Left ventricle myocardium inferior (tissue), 1 donor: Measurements from ENCODE around the gene RENBP. TPM values are rescaled to one million over a fixed set of nuclear protein-coding genes. Genes with fewer than 3 reads are reported as not detected.

ENCODE experiments used
- DNase-seq: peaks from one replicate; pipeline ENCODE4 v3.0.0-alpha.2; 2020
- H3K27ac ChIP-seq: fragments of 200-600 bp; replicated peaks from 2 replicates; pipeline ENCODE4 v1.8.0; 2021
- H3K27me3 ChIP-seq: fragments of 200-600 bp; 2 replicates; pipeline ENCODE4 v1.8.0; 2021; ENCODE audit warnings: low read depth
- H3K36me3 ChIP-seq: fragments of 200-600 bp; 2 replicates; pipeline ENCODE4 v1.8.0; 2021
- H3K4me1 ChIP-seq: fragments of 200-600 bp; 2 replicates; pipeline ENCODE4 v1.8.0; 2021
- H3K4me3 ChIP-seq: fragments of 200-600 bp; 2 replicates; pipeline ENCODE4 v1.8.0; 2021; ENCODE audit warnings: mild to moderate bottlenecking, moderate library complexity
- H3K9me3 ChIP-seq: fragments of 200-600 bp; replicated peaks from 2 replicates; pipeline ENCODE4 v1.8.0; 2021
- intact Hi-C: fragments of 100-400 bp; cut with micrococcal nuclease; formaldehyde crosslinking; loops from one replicate; pipeline ENCODE4 v1.11.0; 2022
- total RNA-seq: library from RNA; stranded (reverse); fragmentation: NEBNext Ultra II Directional; extraction: Animal tissue kit (Norgen Biotek cat#: 25700); gene quantifications from one replicate; pipeline ENCODE4 v1.2.1, GENCODE V29; 2021
- TF ChIP-seq, protein P1 (sequence below): fragments of 200-600 bp; IDR thresholded peaks from 2 replicates; pipeline ENCODE4 v1.8.0; 2021; ENCODE audit warnings: antibody characterized with exemption, mild to moderate bottlenecking, borderline replicate concordance
- donor health status: DM: no; HTN: yes; CAD: no; lungs with severe emphysema.

RENBP gene
- total RNA-seq, 1 donor from 2014 or later: 7.5 TPM

DNA sequence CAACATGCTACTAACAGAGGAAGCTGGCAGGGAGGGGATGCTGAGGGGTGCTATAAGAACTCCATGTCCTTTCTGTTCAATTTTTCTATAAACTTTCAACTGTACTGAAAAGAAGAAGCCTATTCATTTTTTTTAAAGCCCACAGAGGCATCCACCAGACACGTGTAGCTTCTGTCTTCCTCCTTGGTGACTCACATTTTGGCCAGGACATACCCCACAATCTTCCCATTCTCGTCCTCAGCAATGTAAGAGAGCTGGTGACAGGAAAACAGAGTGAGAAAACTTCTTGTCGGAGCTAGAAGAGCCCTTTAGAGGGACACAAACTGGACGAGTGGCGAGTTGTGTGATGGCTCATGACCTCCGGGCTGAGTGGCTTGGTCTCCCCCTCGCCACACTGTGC lies 10.7 kb downstream of the RENBP start:
- peak overlapping the region; percentile 82 for H3K27ac ChIP-seq
- intact Hi-C loops: no loop called here
- peak overlapping the region; percentile 79 for H3K4me3 ChIP-seq
- H3K4me1 ChIP-seq: peaks cover 34% of the 10 kb centered on the region
- DNase-seq: no peak
- H3K27me3 ChIP-seq: no peaks in the 10 kb centered on the region
- peaks cover 31% of the 10 kb centered on the region for H3K36me3 ChIP-seq
- no peaks in the 10 kb centered on the region for H3K9me3 ChIP-seq
- TF ChIP-seq, protein P1, sequence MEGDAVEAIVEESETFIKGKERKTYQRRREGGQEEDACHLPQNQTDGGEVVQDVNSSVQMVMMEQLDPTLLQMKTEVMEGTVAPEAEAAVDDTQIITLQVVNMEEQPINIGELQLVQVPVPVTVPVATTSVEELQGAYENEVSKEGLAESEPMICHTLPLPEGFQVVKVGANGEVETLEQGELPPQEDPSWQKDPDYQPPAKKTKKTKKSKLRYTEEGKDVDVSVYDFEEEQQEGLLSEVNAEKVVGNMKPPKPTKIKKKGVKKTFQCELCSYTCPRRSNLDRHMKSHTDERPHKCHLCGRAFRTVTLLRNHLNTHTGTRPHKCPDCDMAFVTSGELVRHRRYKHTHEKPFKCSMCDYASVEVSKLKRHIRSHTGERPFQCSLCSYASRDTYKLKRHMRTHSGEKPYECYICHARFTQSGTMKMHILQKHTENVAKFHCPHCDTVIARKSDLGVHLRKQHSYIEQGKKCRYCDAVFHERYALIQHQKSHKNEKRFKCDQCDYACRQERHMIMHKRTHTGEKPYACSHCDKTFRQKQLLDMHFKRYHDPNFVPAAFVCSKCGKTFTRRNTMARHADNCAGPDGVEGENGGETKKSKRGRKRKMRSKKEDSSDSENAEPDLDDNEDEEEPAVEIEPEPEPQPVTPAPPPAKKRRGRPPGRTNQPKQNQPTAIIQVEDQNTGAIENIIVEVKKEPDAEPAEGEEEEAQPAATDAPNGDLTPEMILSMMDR: no peak

DNA sequence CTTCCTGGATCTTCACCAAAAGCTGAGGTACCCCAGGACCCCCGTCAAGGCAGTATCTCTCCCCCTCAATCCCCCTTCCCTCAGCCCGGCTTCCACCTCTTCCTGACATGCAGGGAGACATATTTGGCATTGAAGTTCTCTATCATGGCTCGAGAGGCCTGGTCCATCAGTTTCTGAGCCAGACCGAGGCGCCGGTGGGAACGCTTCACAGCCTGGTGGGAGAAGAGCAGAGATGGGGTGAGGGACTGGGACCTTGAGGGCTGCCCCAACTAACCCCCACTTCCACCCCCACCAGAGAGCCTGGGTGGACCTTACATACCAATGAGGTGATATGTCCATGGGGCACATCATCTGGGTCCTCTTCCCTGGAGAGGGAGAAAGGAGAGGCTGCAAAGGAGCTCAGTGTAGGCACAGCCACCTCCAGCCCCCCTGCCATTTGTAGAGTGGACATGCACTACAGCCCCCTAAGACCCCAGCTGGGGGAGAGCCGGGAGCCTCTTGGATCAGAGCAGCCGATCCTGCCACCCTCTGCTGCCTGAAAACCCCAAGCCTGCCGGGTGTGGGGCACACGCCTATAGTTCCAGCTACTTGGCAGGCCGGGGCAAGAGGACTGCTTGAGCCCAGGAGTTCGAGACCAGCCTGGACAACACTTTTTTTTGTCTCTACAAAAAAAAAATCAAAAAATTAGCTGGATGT lies 12.1 kb downstream of the RENBP start:
- intact Hi-C loops: no loop called here
- TF ChIP-seq, protein P1: no peak

DNA sequence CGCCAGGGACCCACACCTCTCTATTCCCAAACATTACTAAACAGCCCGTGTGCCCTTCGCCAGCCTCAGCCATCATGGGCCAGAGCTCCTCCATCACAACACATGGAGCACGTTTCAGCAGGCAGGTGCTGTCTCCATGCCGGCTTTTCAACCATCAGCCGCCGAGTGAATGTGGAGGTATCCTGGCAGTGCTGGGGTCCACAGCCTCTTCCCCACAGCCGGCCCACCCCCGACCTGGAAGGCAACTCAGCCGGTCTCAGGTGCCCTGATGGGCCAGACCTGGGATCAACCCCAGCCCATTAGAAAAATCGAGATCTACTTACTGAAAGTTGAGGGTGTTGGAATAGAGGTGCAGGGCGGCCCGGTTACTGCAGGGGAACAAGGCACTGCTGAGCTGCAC lies 12.7 kb downstream of the RENBP start:
- H3K27ac ChIP-seq: no peak overlapping the region
- intact Hi-C loops: no loop called here
- no peak overlapping the region for H3K4me3 ChIP-seq
- TF ChIP-seq, protein P1: no peak
- DNase-seq: no peak
- H3K36me3 ChIP-seq: peaks cover 31% of the 10 kb centered on the region
- no peaks in the 10 kb centered on the region for H3K9me3 ChIP-seq
- H3K4me1 ChIP-seq: peaks cover 47% of the 10 kb centered on the region
- H3K27me3 ChIP-seq: no peaks in the 10 kb centered on the region

More for the DNA sequence above, 12.1 kb downstream of the RENBP start:
- Histone ChIP-seq H3K4me1 (peaks cover 41% of the 10 kb centered on the region), H3K27me3 (no peaks in the 10 kb centered on the region), H3K27ac (no peak overlapping the region), H3K9me3 (no peaks in the 10 kb centered on the region), H3K36me3 (peaks cover 31% of the 10 kb centered on the region), H3K4me3 (no peak overlapping the region)
- no peak for DNase-seq

DNA sequence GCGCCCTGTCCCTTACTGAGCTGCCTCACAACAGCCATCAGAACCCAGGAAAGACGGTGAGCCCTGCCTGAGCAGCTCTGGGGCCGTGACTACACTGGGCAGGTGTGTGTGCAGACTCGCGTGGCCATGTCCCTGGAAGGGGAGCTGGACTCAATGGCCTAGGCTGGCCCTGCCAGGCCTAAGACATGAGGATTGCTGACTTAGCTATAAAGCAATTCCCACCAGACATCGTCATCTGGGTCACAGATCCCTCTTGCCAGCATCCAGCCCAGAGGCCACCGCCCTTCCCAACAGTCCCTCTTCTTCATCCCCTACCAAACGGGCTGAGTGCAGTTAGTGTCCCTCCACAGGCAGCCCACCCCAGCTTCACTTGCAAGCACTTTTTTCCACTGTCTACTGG lies 13.3 kb downstream of the RENBP start:
- Histone ChIP-seq H3K9me3 (no peaks in the 10 kb centered on the region), H3K27me3 (no peaks in the 10 kb centered on the region), H3K4me1 (peaks cover 52% of the 10 kb centered on the region), H3K4me3 (no peak overlapping the region), H3K27ac (peak overlapping the region; percentile 12), H3K36me3 (peaks cover 31% of the 10 kb centered on the region)
- no peak for DNase-seq
- TF ChIP-seq, protein P1: no peak
- intact Hi-C loops: no loop called here

DNA sequence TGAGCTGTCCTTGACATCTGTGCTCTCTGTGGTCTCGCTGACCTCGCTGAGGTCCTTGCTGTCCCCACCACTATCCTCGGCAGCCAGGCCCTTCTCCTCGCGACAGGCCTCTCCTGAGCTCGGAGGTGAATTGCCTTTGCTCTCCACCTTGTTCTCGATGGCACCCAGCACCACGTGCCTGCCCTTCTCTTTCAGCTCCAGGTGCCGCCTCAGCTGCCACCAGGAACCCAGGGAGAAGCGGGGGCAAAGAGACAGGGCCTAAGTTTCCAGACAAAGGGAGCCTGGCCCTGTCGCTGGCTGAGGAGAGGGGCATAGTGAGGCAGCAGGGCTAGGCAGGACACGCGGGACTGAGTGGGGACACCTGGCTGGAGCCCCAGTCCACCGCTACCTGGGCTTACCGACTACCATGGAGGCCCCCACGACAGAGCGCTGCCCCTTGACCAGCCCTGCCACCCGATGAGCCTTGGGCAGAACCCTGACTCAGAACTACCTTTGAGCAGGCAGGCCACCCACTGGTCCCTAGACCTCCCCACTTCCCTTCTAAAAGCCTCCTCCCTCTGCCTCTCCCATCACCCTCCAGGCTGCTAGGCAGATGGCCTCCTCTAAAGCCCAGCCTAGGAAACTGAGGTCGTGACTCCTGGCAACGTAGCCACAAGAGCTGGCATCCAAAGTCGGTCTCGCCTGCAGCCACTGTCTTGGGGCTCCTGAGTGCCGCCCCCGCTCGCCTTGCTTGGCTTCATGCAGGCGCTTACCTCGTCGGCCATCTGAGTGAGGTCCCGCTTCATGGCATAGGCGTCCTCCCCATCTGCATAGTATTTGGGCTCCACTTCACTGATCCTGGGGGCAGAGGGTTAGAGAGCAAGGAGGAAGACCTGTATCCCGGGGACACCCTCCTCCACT lies 14.2 kb downstream of the RENBP start:
- H3K36me3 ChIP-seq: peaks cover 31% of the 10 kb centered on the region
- H3K4me3 ChIP-seq: no peak overlapping the region
- H3K9me3 ChIP-seq: no peaks in the 10 kb centered on the region
- H3K4me1 ChIP-seq: peaks cover 54% of the 10 kb centered on the region
- DNase-seq: no peak
- intact Hi-C loops: no loop called here
- TF ChIP-seq, protein P1: no peak
- H3K27me3 ChIP-seq: no peaks in the 10 kb centered on the region
- H3K27ac ChIP-seq: peak overlapping the region; percentile 85
